ENCODE measurements around the gene DCAF5.

DNA sequence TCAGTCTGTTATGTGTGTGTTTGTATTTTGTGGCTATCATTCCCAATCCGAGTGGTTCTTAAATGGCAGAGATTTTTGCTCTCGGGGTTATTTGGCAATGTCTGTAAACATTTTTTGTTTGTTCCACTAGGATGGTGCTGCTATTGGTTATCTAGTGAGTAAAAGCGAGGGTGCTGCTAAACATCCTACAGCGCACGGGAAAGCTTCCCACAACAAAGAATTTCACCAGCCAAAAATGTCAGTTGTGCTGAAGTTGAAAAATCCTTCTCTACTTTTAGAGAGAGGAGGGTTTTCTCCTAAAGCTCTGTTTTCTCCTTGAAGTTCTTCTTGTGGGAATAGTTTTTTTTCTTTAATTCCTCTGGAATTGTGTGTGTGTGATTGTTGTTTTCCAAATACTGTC lies 40.8 kb upstream of the DCAF5 start:
- TF ChIP-seq POLR2A (IDR thresholded peaks at IDR 0.05; ENCODE audit: low read depth, low read length) (no peak), TAF1 (IDR thresholded peaks at IDR 0.05; ENCODE audit: borderline replicate concordance, low read depth, low read length) (no peak), POLR2AphosphoS5 (IDR thresholded peaks at IDR 0.05; ENCODE audit: low read depth, low read length) (no peak)

Measured in GM12892 (cell line).